Esophagus mucosa (tissue), 1 donor: ENCODE data around the gene ITGB3BP. TPM values are rescaled to one million over a fixed set of nuclear protein-coding genes. Genes with fewer than 3 reads are reported as not detected.
"Not testable (repeated sequence)": the region's sequence is repeated elsewhere in the genome, so short reads cannot be mapped to it uniquely, and the experiment has no call there.

Source experiments
- ATAC-seq: fragments of 200-7000 bp; cut with Tn5 transposase; one replicate; pipeline ENCODE4 v1.9.1; 2020
- total RNA-seq: library from RNA; stranded (reverse); gene quantifications from one replicate; pipeline ENCODE4 v1.2.4, GENCODE V29; 2023
- donor health status: DM: yes; HTN: yes; CAD: no.

ITGB3BP gene, protein sequence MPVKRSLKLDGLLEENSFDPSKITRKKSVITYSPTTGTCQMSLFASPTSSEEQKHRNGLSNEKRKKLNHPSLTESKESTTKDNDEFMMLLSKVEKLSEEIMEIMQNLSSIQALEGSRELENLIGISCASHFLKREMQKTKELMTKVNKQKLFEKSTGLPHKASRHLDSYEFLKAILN
- total RNA-seq: 18.9 TPM

DNA sequence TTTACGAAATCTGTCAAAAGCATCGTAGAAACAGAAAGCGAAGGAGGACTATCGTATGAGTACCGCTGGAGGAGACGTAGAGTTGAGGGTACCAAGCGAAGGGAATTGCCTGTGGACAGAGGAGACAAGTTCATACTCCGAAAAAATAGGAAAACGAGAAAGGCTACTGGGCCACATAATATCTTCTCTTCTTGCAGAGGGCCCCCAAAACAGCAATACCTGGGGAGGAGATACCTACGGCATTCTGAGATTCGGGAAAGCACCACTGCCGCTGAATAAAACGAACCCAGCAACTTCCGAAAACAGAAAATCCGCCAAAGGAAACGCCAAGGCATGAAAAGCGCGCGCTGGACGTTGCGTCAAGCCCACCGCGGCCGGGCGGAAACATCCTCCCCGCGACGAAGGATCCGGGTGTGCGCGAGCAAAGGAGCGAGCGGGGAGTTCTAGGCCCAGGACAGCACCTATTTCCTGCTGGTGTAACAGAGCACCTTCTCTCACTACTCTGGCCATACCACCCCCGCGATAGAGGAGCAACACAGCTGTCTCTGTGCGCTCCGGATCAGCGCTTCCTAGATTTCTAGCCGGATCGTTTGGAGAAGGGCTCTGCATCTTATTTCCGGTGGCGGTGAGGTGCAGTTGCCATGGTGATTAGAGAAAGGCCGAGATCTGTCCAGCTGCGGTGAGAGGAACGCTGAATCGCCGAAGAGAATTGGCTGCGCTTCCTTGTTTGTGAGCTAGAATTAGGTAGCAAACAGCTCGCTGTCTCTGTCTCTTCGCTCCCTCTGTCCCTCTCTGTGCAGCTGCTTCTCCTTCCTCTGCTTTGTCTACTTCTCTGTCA lies at the start of gene ITGB3BP, which contains the start of gene EFCAB7:
ITGB3BP (minus strand) TSS at position 335 of the 838 bp plus-strand sequence; CDS start at position 243, 92 bp downstream.
EFCAB7 (plus strand) TSS at position 635 of the 838 bp plus-strand sequence. CDS start 2,048 bp downstream, outside the sequence.
- peak; percentile 98 for ATAC-seq

DNA sequence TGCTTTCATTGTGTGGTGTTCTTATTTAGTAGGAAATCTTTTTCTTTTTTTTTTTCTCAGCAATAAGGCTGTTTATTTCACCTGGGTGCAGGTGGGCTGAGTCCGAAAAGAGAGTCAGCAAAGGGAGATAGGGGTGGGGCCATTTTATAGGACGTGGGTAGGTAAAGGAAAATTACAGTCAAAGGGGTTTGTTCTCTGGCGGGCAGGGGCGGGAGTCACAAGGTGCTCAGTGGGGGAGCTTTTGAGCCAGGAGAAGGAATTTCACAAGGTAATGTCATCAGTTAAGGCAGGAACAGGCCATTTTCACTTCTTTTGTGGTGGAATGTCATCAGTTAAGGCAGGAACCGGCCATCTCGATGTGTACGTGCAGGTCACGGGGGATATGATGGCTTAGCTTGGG lies 49.7 kb upstream of the ITGB3BP start:
- ATAC-seq: not testable (repeated sequence)

DNA sequence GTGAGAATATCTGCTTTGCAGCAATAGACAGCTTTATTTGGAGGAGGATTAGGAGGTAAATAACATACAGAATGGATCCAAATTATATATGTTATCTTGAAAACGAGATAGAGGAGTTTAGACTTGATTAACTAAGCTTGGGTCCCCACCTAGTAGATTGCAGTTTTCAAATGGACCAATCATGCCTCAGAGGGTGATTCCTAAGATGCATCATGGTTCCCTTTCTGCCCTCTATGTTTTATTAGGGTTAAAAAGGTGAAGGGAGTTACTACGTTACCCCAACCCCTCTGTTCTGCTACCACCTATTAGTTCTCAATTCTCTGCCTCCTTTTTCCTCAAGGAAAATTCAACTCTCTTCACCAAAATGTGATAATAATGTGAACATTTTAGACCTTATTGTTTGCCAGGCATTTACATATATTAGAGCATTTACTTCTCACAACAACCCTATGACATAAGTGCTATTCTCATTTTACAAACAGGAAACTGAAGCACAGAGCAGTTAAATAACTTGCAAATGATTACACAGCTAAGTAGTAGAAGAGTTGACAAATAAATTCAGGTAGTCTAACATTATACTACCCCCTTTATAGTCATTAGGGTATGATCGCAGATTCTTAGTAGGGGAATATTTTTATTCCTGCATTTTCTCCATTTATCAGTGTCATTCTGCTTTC lies 46.8 kb upstream of the ITGB3BP start:
- ATAC-seq: no peak

DNA sequence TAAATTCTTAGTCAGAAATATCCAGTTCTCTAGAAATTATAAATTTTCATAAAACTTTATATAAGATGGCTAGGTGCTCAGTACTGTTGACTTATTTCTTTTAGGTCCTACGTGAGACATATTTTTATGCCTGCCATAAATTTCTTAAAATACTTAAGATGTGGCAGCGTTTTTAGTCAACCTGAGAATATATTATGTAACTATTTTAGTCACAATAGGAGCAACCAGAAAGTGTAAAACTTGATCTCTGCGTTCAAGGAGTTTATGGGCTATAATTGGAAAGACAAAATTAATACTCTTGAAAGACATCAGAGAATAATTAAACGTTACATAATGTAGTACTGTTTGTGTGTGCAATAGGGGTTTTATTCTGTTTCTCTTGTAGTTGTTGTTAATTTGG lies 46.0 kb upstream of the ITGB3BP start:
- ATAC-seq: no peak

DNA sequence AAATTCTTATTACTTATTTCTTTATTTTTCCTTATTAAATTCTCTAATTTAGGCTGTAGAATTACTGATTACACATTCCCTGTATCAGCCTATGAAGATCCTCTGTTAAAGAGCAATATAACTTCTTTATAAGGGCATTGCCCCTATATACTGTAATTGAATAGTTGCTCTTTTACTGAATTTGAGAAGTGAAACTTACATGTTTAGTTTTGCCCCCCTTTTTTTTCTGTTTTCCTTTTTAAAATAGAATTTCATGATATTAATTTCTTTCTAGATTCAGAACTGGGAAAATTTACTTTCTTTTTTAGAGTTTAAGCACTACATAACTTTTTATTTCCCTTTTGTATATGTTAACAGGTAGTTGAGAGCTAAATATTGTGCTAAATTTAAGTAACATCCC lies 40.7 kb upstream of the ITGB3BP start:
- ATAC-seq: no peak

DNA sequence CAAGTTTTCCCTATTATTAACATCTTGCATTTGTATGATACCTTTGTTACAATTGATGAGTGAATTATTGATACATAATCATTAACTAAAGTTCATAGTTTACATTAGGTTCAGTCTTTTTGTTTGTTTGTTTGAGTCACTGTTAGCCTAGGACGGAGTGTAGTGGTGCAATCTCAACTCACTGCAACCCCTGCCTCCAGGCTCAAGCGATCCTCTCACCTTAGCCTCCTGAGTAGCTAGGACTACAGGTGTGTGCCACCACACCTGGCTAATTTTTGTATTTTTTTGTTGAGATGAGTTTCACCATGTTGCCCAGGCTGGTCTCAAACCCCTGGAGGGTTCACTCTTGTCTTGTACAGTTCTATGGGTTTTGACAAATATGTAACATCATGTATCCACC lies 36.3 kb upstream of the ITGB3BP start:
- no peak for ATAC-seq

DNA sequence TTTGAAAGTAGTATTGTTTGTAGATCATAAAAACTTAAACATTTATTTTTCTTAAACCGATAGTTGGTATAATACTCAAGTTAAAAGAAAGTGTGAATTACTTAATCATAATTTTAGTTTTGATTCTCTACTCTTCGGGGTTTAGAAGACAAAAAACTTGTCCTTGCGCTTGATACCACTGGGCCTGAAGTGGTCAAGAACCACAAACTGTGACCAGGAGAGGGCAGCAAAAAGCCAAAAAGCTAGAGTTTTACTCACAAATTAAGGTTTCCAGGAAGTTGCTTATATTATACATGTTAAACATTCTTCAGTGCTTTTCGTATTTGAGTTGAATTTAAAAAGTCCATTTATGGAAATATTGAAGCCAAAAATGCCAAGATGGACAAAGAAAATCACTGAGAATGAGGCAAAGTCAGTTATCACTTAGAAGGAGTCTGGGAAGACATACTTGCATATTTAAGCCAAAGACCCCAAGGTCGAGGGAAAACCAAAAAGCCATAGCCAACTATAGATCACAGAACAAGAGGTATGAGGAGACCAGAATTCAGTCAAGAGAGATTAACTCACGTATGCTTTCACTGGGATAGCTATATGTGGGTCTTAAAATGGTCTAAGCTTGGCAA lies 34.5 kb upstream of the ITGB3BP start:
- ATAC-seq: no peak

DNA sequence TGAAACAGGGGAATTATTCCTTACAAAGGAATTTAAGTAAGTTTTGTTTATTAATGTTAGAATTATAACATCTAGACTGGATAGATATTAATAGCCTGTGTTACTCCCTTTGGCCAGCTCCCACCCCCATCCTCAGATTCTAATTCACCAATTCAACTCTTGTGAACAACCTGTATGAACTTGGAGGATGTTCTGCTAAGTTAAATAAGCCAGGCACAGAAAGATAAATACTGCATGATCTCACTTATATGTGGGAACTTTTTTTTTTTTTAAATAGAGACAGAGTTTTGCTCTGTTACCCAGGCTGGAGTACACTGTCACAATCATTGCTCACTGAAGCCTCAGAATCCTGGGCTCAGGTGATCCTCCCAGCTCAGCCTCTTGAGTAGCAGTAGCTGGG lies 32.5 kb upstream of the ITGB3BP start:
- no peak for ATAC-seq

DNA sequence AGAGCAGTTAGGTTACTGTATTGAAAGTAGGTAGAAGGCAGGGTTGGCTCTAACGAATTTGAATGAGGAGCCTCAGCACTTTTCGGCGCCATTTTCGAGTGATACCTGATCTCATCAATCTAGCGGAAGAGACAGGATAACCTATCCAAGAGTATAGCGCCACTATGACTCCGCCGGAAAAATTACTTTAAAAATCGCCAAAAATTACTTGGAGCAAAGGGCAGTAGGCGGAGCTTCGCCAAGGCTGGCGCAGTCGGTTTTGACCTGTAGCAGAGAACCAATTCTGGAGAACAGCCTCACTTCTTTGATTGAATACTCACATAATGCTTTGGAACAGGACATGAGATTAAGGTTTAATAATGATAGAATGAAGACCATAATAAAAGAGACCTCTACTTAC lies 25.9 kb upstream of the ITGB3BP start:
- ATAC-seq: no peak

DNA sequence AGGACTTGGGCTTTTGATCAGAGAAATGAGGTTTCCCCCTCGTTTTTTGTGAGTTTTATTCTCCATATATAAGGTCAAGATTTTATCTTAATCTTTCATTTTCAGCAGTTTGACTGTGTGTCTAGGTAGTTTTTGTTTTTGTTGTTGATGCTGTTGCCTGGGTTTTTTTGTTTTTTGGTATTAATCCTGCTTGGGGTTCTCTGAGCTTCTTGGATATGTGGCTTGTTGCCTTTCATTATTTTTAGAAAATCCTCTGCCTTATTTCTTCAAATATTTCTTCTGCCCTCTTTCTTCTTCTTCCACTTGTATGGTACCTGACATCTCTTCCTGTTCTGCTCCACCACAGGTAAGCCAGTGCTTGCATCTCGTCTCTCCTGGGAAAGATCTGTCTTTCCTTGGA lies 25.3 kb upstream of the ITGB3BP start:
- no peak for ATAC-seq

DNA sequence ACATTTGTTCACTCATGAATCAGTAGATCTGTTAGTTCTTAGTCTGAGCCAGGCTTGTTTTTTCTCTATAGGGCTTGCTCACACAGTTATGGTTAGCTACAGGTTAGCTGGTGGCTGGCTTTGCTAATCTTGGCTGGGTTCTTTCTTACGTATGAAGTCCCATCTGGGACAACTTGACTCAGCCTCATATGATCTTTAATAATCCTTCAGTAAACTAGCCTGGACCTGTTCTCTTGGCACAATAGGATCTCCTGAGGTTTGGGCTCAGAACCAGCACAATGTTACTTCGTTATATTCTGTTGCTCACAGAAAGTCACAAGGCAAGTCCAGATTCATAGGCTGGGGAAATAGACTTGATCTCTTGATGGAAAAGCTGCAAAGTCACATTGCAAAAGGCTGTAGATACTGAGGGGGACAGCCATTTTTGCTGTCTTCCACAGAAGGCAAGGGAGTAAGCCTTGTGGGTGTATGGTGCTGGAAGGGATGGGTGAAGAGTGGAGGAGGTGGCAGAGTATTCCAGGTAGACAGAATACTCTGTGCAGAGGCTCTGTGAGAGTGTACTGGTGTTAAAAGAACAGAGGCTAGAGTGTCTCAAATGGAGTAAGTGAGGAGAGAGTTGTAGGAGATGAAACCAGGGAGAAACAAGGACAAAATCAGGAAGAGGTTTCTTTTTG lies 24.7 kb upstream of the ITGB3BP start:
- peak; percentile 98 for ATAC-seq

DNA sequence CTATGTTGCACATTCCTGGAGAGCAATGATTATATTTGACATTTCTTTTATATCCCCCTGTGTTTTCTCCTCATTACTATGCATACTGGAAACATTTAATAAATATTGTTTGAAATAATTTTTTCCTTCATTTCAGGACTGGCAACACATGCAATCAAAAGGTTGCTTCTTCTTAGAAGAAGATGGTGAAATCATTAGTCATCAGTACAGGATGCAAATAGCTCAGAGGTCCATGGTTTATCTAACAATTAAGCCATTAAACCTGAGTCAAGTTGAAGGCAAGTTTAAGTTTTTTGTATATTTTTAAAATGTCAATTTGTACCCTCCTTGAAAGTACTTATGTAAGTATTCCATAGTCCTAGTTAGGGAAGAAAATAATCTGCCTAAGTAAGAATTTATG lies 22.8 kb upstream of the ITGB3BP start:
- no peak for ATAC-seq

DNA sequence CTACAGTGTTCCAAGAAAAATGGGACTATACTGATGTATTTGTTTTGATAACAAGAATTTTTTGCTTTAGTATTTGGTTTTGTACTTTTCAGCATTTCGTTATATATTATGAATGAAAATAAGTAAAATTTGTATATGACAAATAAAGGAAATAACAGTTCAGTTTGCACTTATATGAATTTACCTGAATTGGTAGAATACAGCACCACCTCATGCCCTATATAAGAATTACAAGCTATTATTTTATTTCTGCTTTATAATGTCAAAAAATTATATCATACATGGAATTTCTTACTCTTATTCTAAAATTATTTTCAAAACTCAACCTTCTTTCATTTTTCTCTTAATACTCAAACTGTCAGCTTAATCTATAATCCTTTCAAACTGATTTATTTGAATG lies 14.9 kb upstream of the ITGB3BP start:
- no peak for ATAC-seq

DNA sequence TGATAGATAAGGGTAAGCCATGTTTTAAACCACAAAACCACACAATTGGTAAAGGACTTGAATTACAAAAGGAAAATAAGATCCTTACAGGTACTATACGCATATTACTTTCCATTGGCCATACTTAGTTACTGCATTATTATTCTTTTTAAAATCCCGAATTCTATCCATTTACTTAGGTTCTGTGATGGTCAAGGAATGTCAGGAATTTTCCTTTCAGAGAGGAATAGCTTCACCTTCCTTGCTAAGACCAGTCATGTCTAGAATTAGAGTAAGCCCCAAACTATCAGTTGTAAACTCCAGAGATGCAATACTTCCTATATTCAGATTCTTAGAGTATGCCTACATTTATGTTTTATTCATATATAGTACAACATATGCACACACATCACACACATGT lies 14.0 kb upstream of the ITGB3BP start:
- no peak for ATAC-seq

DNA sequence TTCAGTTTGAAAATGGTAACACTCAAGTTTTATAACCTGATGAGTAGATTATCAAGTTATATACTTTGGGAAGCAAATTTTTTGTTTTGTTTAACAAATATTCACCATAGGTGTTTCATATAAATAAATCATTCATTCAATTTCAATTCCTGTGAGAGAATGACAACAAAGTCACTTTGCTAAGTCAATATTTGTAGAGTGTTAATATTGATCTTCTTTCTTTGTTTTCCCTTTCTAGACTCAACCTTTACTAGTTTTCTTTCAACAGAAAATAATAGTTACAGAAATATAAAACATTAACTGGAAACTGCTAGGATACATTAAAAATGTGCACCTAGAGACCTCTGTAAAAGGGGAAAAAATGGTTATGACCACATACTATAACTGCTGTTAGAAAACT lies 11.4 kb upstream of the ITGB3BP start:
- no peak for ATAC-seq

DNA sequence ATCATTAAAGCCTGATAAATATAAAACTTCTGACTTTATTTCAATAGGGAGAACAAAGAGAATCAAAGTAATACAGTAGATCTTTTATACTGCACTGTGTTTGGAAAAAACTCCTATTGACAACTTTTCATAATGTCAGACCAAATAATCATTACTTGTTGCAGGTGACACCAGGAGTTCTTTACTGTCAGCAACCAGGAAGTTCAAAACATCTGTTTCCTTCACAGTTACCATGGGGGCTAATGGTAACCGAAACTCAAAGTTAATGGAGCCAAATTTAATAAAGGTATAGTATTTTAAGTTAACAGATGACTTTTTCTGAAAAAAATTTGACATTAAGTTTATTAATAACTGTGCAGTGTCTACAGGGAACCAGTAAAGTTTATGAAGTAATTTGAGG lies 10.9 kb upstream of the ITGB3BP start:
- ATAC-seq: no peak

DNA sequence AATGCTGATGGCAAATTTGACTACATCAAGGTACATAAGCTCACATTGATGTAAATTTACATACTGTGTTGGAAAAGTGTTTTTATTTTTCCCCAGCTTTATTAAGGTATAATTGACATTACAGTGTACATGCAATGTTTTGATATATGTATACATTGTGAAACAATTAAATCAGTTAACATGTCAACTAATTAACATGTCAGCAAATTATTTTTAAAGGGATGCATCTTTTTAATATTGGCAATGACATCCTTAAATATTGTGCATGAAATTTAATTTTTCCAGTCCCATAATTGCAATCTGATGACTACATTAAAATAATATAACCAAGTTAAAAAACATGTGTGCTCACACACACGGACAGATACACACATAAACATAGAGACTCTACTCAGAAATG lies 9.7 kb upstream of the ITGB3BP start:
- ATAC-seq: no peak

DNA sequence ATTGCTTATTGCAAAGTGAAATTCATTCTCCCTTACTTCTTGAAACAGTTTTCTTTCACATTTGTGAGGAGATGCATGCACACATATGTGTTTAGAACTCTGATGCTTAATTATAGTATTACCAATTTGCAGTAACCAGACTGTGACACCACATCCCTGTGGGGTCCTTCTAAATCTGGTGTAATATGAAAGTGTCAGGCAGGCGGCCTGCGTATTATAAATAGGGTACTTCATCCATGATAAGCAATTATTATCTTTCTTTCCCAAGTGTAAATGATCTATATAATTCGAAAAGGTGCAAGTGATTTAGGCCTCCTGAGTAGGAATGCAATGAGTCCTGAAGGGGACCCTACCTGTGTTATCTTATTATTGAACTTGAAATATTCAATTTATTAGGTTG lies 1.2 kb upstream of the ITGB3BP start:
- no peak for ATAC-seq

DNA sequence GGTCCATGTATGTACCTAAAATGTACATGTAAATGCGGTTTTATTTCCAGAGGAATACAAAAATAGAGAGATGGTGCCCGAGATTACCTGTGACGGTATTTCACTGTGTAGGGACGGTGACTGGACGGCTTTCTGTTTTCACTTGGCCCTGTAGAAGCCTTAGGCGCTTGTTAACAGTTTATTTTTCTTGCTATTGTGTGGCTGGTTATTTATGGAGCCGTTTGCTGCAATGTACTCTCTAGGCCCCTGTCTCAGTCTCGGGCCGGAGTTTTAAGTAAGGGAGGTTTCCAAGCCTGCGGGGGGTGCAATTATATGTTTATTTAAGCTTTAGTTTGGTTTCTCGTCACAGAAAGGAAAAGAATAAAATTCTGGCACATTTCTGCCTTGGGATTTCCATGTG lies 713 bp upstream of the ITGB3BP start:
- ATAC-seq: peak; percentile 25

DNA sequence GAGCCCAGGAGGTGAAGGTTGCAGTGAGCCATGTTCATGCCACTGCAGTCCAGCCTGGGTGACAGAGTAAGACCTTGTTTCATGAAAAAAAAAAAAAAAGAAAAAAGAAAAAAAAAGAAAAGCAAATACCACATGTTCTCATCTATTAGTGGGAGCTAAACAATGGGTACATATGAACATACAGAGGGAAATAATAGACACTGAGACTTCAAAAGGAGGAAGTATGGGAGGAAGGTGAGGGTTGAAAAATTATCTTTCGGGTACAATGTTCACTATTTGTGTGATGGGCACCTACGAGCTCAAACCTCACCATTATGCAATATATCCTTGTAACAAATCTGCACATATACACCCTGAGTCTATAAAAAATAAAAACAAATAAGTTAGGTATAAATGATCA lies 6.4 kb downstream of the ITGB3BP start:
- ATAC-seq: no peak

DNA sequence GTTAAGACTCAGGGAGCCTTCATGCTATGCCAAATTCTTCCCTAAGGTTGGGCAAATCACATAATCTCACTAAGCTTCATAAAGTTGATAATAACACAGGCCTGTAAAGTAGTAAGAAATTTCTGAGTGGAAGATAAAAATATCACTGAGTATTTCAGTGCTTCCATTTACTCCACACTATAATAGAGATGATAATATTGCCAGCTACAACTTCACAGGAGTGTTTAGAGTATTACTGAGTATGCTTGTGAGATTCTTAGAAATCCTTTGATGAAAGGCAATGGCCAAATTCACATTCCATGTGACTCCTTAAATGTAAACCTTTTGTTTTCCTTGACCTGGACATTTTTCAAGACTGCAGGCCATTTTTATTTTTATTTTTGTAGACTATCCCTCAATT lies 10.4 kb downstream of the ITGB3BP start:
- ATAC-seq: no peak

DNA sequence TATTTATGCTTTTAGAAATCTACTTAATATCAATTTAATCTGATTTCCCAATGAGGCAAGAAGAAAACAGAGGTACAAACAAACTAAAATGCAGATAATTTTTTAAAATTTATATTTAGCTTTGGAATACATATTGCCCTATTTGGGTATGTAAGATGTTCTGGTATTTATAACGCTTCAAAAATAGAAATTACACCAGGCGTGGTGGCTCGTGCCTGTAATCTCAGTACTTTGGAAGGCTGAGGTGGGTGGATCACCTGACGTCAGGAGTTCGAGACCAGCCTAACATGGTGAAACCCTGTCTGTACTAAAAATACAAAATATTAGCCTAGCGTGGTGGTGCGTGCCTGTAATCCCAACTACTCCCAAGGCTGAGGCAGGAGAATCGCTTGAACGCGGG lies 13.3 kb downstream of the ITGB3BP start:
- no peak for ATAC-seq

DNA sequence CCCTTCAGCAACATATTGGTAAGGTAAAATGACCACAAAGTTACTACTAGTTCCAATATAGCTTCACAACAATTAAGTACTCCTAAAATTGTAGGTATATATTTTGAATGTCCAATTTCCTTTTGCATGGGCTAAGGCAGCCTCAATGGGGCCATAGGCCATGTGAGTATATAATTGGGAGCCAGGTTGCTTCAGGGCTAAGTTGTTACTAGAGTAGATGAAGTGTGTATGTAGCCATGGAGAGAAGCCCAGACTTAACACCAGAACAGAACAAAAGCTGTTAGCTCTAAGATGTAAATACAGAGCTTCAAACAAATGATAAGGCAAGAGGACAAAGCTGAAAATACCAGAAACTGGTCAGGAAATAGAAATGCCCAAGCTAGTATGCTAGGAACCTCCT lies 16.2 kb downstream of the ITGB3BP start:
- ATAC-seq: no peak
